ENCODE data around the gene NCOA3.

NCOA3 gene

GRCh38 chr20:47662483-47663353, 161.0 kb downstream of the NCOA3 start:
- Histone ChIP-seq H3K79me2 (ENCODE audit: insufficient read depth, low read depth) (no peaks in the 10 kb centered on the region), H3K36me3 (ENCODE audit: insufficient read depth) (no peaks in the 10 kb centered on the region), H3K4me2 (no peak overlapping the region), H3K27ac (no peak overlapping the region), H2AFZ (ENCODE audit: low read depth) (no peak overlapping the region), H3K4me1 (ENCODE audit: low read depth, poor library complexity, severe bottlenecking) (no peaks in the 10 kb centered on the region), H4K20me1 (ENCODE audit: insufficient read depth) (no peaks in the 10 kb centered on the region), H3K27me3 (ENCODE audit: insufficient read depth, low read depth) (no peaks in the 10 kb centered on the region; the same call in 1 of the 2 replicates), H3K9ac (no peak overlapping the region), H3K4me3 (IDR thresholded peaks at IDR 0.05; ENCODE audit: insufficient read depth, low read depth, low read length) (no peak overlapping the region)
- TF ChIP-seq, protein P1, sequence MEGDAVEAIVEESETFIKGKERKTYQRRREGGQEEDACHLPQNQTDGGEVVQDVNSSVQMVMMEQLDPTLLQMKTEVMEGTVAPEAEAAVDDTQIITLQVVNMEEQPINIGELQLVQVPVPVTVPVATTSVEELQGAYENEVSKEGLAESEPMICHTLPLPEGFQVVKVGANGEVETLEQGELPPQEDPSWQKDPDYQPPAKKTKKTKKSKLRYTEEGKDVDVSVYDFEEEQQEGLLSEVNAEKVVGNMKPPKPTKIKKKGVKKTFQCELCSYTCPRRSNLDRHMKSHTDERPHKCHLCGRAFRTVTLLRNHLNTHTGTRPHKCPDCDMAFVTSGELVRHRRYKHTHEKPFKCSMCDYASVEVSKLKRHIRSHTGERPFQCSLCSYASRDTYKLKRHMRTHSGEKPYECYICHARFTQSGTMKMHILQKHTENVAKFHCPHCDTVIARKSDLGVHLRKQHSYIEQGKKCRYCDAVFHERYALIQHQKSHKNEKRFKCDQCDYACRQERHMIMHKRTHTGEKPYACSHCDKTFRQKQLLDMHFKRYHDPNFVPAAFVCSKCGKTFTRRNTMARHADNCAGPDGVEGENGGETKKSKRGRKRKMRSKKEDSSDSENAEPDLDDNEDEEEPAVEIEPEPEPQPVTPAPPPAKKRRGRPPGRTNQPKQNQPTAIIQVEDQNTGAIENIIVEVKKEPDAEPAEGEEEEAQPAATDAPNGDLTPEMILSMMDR (conservative IDR thresholded peaks at IDR 0.05; ENCODE audit: low read depth, low read length): no peak

DNA sequence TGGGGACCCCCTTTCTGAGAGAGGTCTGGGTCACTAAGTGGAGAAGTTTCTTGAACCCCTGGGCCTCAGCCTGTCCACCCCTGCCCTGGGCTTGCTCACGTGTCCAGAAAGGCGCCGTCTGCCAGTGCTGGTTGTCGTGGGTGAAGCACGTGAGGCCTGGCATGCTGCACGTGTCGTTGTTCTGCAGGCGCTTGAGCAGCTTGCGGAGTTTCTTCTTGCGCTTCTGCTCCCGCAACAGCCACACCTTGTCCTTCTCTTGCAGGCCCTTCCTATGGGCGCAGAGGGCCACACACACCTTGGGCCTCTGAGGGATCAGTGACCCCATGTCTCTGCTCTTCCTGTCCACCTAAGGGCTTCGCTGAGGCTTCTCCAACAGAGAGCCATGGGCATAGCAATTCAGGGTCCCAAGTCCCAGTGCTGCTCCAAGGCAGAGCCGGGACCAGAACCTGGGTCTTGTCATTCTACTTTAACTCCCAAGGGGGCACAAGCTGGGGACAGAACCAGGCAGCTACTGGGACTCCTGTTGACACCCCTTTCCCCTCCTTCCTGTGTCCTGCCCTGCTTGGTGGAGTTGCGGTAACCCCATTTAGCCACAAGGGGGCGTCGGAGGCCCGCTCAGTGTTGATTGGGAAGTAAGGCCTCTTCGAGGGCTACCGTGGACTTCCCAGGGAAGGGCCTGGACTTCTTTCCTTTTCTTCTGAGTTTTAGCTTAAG, 161.8 kb downstream of the NCOA3 start:
- Histone ChIP-seq H3K4me1 (ENCODE audit: low read depth, poor library complexity, severe bottlenecking) (no peaks in the 10 kb centered on the region), H2AFZ (ENCODE audit: low read depth) (peak overlapping the region; percentile 4; the same call in 1 of the 2 replicates), H4K20me1 (ENCODE audit: insufficient read depth) (no peaks in the 10 kb centered on the region), H3K27me3 (ENCODE audit: insufficient read depth, low read depth) (no peaks in the 10 kb centered on the region; the same call in 1 of the 2 replicates), H3K36me3 (ENCODE audit: insufficient read depth) (no peaks in the 10 kb centered on the region), H3K4me2 (no peak overlapping the region), H3K9ac (no peak overlapping the region), H3K4me3 (IDR thresholded peaks at IDR 0.05; ENCODE audit: insufficient read depth, low read depth, low read length) (no peak overlapping the region), H3K27ac (no peak overlapping the region), H3K79me2 (ENCODE audit: insufficient read depth, low read depth) (no peaks in the 10 kb centered on the region)
- TF ChIP-seq, protein P1 (conservative IDR thresholded peaks at IDR 0.05; ENCODE audit: low read depth, low read length): peak; percentile 98

DNA sequence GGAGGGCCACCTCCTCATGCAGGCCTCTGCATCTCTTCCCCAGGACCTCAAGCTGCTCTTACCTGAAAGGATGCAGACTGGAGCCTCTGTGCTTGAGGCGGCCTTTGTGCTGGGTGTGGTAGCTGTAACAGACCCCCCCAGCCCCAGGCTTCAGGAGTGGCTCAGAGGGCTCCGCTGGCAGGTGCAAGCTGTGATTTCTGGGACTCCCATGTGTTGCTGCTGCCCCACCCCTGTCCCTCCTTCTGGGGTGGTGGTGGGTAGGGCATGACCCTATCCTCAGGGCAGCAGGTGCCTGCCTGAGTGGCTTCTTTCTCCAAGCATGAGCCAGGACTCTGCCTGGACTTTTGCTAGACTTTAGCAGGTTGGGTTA, 162.4 kb downstream of the NCOA3 start:
- H3K4me2 ChIP-seq: no peak overlapping the region
- no peaks in the 10 kb centered on the region for H3K36me3 ChIP-seq (ENCODE audit: insufficient read depth)
- peak overlapping the region; percentile 4; the same call in 1 of the 2 replicates for H2AFZ ChIP-seq (ENCODE audit: low read depth)
- H3K4me3 ChIP-seq (IDR thresholded peaks at IDR 0.05; ENCODE audit: insufficient read depth, low read depth, low read length): no peak overlapping the region
- TF ChIP-seq, protein P1 (conservative IDR thresholded peaks at IDR 0.05; ENCODE audit: low read depth, low read length): peak; percentile 70
- no peak overlapping the region for H3K27ac ChIP-seq
- no peaks in the 10 kb centered on the region; the same call in 1 of the 2 replicates for H3K27me3 ChIP-seq (ENCODE audit: insufficient read depth, low read depth)
- H3K9ac ChIP-seq: no peak overlapping the region
- no peaks in the 10 kb centered on the region for H3K79me2 ChIP-seq (ENCODE audit: insufficient read depth, low read depth)
- no peaks in the 10 kb centered on the region for H4K20me1 ChIP-seq (ENCODE audit: insufficient read depth)
- no peaks in the 10 kb centered on the region for H3K4me1 ChIP-seq (ENCODE audit: low read depth, poor library complexity, severe bottlenecking)

- Histone ChIP-seq H3K4me1 (ENCODE audit: low read depth, poor library complexity, severe bottlenecking) (no peaks in the 10 kb centered on the region), H2AFZ (ENCODE audit: low read depth) (no peak overlapping the region), H4K20me1 (ENCODE audit: insufficient read depth) (no peaks in the 10 kb centered on the region), H3K27ac (no peak overlapping the region), H3K4me2 (no peak overlapping the region), H3K79me2 (ENCODE audit: insufficient read depth, low read depth) (no peaks in the 10 kb centered on the region), H3K9ac (no peak overlapping the region), H3K4me3 (IDR thresholded peaks at IDR 0.05; ENCODE audit: insufficient read depth, low read depth, low read length) (no peak overlapping the region), H3K36me3 (ENCODE audit: insufficient read depth) (no peaks in the 10 kb centered on the region), H3K27me3 (ENCODE audit: insufficient read depth, low read depth) (no peaks in the 10 kb centered on the region; the same call in 1 of the 2 replicates)
- TF ChIP-seq, protein P1 (conservative IDR thresholded peaks at IDR 0.05; ENCODE audit: low read depth, low read length): no peak
Observed at GRCh38 chr20:47664744-47665143, 163.1 kb downstream of the NCOA3 start.
